Ovary (tissue), 9 donors: ENCODE measurements around the gene MLEC. TPM values are rescaled to one million over a fixed set of nuclear protein-coding genes. Genes with fewer than 3 reads are reported as not detected.

Experiments
- DNase-seq, 5 donors: peaks; one replicate each; pipeline ENCODE4 v3.0.0-alpha.2; 2019 to 2020
- H3K27ac ChIP-seq, 2 donors: fragments of 200-600 bp; one replicate each; pipeline versions ENCODE4 v1.5.1 to v1.8.0; 2019 to 2022
- H3K27me3 ChIP-seq: fragments of 200-600 bp; one replicate; pipeline ENCODE4 v1.8.0; 2022
- H3K36me3 ChIP-seq: fragments of 200-600 bp; sonication (generic); one replicate; pipeline ENCODE4 v1.5.1; 2019
- H3K4me1 ChIP-seq: one replicate; pipeline ENCODE4 v1.8.1; 2013; ENCODE audit warnings: mild to moderate bottlenecking, moderate library complexity; ENCODE audit not compliant: insufficient read depth
- H3K4me3 ChIP-seq: fragments of 200-600 bp; sonication (generic); one replicate; pipeline ENCODE4 v1.5.1; 2017
- H3K9me3 ChIP-seq, 2 donors: fragments of 200-600 bp in 1 of 2; sonication (generic) in 1 of 2; one replicate each; pipeline versions ENCODE4 v1.5.1 to v1.8.1; 2013 to 2019; ENCODE audit warnings: mild to moderate bottlenecking in 1 of 2, moderate library complexity in 1 of 2
- EP300 ChIP-seq: sonication (generic); formaldehyde crosslinking; IDR thresholded peaks from one replicate; pipeline ENCODE4 v1.6.1; 2017; ENCODE audit warnings: antibody characterized with exemption
- POLR2A ChIP-seq: fragments of 450-650 bp; IDR thresholded peaks from one replicate; pipeline ENCODE4 v1.6.1; 2017; ENCODE audit warnings: antibody characterized with exemption, mild to moderate bottlenecking, moderate library complexity
- WGBS, 3 donors: extraction: QIAGEN DNeasy Blood & Tissue Kit in 1 of 3; methylation state at CpG; one replicate each; pipeline versions ENCODE4 v1.1.5 to v1.1.7; 2013 to 2017; 5-methylcytosine and 5-hydroxymethylcytosine counted together
- intact Hi-C, 4 donors: fragments of 100-400 bp; cut with DNase I; formaldehyde crosslinking; loops; one replicate each; pipeline versions ENCODE4 v1.11.0 to v1.15.1; 2022 to 2023
- polyA plus RNA-seq, 2 donors: library from polyadenylated mRNA; stranded (reverse); fragments of 200-250 nt in 1 of 2; fragments of 350-450 nt in 1 of 2; fragmentation: Illumina TruSeq in 1 of 2; extraction: RNeasy Lipid Tissue Mini Kit (QIAGEN cat#74804) in 1 of 2; gene quantifications; one replicate each; pipeline ENCODE4 v1.2.3, GENCODE V29; 2013 to 2014
- total RNA-seq, 7 donors: library from RNA; depleted of rRNA in 2 of 7; stranded (reverse); fragments of >200 nt in 2 of 7; fragmentation: NEBNext Ultra II Directional in 3 of 7; extraction: Animal tissue kit (Norgen Biotek cat#: 25700) in 3 of 7; gene quantifications; one replicate each; pipeline versions ENCODE4 v1.1.0 to v1.2.4, GENCODE V29; 2016 to 2023
- TF ChIP-seq, protein P1 (sequence below), 3 donors: fragments of 450-650 bp in 2 of 3; fragments of 200-600 bp in 1 of 3; IDR thresholded peaks; one replicate each; pipeline versions ENCODE4 v1.5.1 to v1.8.0; 2016 to 2022; ENCODE audit warnings: antibody characterized with exemption in 3 of 3, mild to moderate bottlenecking in 1 of 3
- donor health status: DM: no; HTN: no; CAD: no; lungs with moderate emphysema.
- donor health status: DM: no; HTN: no; CAD: no.
- donor health status: Bipolar disorder and iron deficiency.
- donor health status: DM: yes; HTN: yes; CAD: no.
- donor health status: DM: no; HTN: no; CAD: no.
- donor health status: DM: yes; HTN: yes; CAD: no.

Gene MLEC
- total and polyA plus RNA-seq, 9 donors, result 29.2 to 169 (median 101) TPM

DNA sequence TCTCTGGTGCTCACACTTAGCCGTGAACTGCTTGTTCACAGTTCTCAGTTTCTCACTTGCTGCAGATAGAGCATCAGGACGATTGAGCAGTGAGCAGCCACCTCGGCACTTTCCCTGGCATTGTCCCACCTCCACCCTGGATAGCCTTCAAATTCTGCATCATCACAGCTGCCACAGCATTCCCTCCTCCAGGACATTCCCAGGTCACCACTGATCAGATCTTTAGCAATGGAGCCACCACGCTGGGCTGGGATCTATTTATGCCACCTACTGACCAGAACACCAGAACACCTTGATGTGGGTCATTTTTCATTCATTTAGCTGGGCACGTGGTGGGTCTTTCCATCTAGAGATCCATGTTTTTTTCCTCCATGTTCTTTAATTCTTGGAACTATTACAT lies 62.3 kb downstream of the MLEC start:
- intact Hi-C loops, result no loop called here
- TF ChIP-seq, protein P1, sequence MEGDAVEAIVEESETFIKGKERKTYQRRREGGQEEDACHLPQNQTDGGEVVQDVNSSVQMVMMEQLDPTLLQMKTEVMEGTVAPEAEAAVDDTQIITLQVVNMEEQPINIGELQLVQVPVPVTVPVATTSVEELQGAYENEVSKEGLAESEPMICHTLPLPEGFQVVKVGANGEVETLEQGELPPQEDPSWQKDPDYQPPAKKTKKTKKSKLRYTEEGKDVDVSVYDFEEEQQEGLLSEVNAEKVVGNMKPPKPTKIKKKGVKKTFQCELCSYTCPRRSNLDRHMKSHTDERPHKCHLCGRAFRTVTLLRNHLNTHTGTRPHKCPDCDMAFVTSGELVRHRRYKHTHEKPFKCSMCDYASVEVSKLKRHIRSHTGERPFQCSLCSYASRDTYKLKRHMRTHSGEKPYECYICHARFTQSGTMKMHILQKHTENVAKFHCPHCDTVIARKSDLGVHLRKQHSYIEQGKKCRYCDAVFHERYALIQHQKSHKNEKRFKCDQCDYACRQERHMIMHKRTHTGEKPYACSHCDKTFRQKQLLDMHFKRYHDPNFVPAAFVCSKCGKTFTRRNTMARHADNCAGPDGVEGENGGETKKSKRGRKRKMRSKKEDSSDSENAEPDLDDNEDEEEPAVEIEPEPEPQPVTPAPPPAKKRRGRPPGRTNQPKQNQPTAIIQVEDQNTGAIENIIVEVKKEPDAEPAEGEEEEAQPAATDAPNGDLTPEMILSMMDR (IDR thresholded peaks at IDR 0.05), result no peak
- no peak for TF ChIP-seq EP300
- no peak for DNase-seq
- Histone ChIP-seq H3K27ac (no peak overlapping the region), H3K4me1 (no peaks in the 10 kb centered on the region), H3K9me3 (no peaks in the 10 kb centered on the region), H3K4me3 (no peak overlapping the region), H3K36me3 (no peaks in the 10 kb centered on the region), H3K27me3 (no peaks in the 10 kb centered on the region)
- WGBS, 3 donors, result 67 to 70% (median 70%) methylated on average over 5 of the region's 5 CpGs

DNA sequence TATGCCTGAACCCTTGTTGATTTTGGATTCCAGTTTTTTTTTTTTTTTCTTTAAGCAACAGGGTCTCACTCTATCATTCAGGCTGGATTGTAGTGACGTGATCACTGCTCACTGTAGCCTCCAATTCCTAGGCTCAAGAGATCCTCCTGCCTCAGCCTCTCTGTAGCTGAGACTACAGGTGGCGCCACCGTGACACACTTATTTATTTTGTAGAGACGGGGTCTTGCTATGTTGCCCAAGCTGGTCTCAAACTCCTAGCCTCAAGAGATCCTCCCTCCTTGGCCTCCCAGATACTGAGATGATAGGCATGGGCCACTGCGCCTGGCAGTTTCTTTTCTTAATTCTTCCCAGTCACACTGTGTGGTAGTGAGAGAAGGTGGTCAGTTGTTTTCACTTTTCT lies 63.9 kb downstream of the MLEC start:
- H3K4me1 ChIP-seq, result no peaks in the 10 kb centered on the region
- no peak for TF ChIP-seq POLR2A
- TF ChIP-seq, protein P1 (IDR thresholded peaks at IDR 0.05), result no peak
- no peak for TF ChIP-seq EP300
- H3K36me3 ChIP-seq, result no peaks in the 10 kb centered on the region
- H3K27me3 ChIP-seq, result no peaks in the 10 kb centered on the region
- no peak for DNase-seq
- no peak overlapping the region for H3K27ac ChIP-seq
- intact Hi-C loops, result no loop called here
- 93 to 96% (median 96%) methylated on average over 5 of the region's 5 CpGs for WGBS, 3 donors
- H3K4me3 ChIP-seq, result no peak overlapping the region
- no peaks in the 10 kb centered on the region for H3K9me3 ChIP-seq

DNA sequence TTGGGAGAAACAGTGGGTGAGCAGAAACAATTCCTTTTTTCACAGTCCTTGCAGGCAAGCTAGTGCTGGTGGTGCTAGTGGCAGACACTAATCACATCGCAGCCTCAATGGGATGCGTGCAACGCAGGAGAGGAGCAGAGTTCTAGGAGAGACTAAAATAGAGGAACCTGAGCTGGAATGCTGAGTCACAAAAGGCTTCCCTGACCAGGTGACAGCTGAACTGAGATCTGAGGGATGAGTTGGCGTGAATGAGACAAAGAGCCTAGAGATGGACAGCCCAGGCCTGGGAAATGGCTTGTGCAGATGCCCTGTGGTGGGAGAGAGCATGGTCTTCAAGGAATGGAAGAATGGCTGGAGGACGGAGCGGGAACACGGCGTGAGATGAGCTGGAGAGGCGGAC lies 64.4 kb downstream of the MLEC start:
- 95 to 97% (median 96%) methylated on average over 9 of the region's 9 CpGs for WGBS, 3 donors
- H3K36me3 ChIP-seq, result no peaks in the 10 kb centered on the region
- TF ChIP-seq, protein P1 (IDR thresholded peaks at IDR 0.05), result no peak
- TF ChIP-seq POLR2A (no peak), EP300 (no peak)
- H3K9me3 ChIP-seq, result no peaks in the 10 kb centered on the region
- H3K4me1 ChIP-seq, result no peaks in the 10 kb centered on the region
- H3K27me3 ChIP-seq, result no peaks in the 10 kb centered on the region
- intact Hi-C loops, result no loop called here
- H3K27ac ChIP-seq, result no peak overlapping the region
- DNase-seq, result no peak
- no peak overlapping the region for H3K4me3 ChIP-seq

Other genes with a start within 250 kb of the MLEC start
- gene COX6A1, start 249.0 kb upstream of the MLEC start, total RNA-seq, result 100 to 1,000 TPM; 182 to 633 (median 196) TPM
- 100 to 1,000 TPM; 366 to 474 TPM for gene COX6A1, start 249.0 kb upstream of the MLEC start, polyA plus RNA-seq
- 10 to 100 TPM in 4 of 7 donors, 1 to 10 TPM in 3; 8.1 to 14.7 (median 11.4) TPM for gene TRIAP1, start 240.8 kb upstream of the MLEC start, total RNA-seq
- gene TRIAP1, start 240.8 kb upstream of the MLEC start, polyA plus RNA-seq, result 10 to 100 TPM; 15.3 to 18.5 TPM
- 10 to 100 TPM; 14.2 to 34.7 (median 19.4) TPM for gene GATC, start 240.7 kb upstream of the MLEC start, total RNA-seq
- gene GATC, start 240.7 kb upstream of the MLEC start, polyA plus RNA-seq, result 10 to 100 TPM; 11.9 to 32.4 TPM
- 100 to 1,000 TPM in 5 of 7 donors, 10 to 100 TPM in 2; 53.8 to 141 (median 124) TPM for gene SRSF9, start 217.4 kb upstream of the MLEC start, total RNA-seq
- gene SRSF9, start 217.4 kb upstream of the MLEC start, polyA plus RNA-seq, result 100 to 1,000 TPM; 106 to 129 TPM
- gene DYNLL1, start 191.0 kb upstream of the MLEC start, total RNA-seq, result 100 to 1,000 TPM in 6 of 7 donors, 10 to 100 TPM in 1; 92.9 to 317 (median 256) TPM
- gene DYNLL1, start 191.0 kb upstream of the MLEC start, polyA plus RNA-seq, result 100 to 1,000 TPM; 249 to 522 TPM
- 10 to 100 TPM; 20.7 to 34.0 (median 22.1) TPM for gene COQ5, start 158.0 kb upstream of the MLEC start, total RNA-seq
- 10 to 100 TPM; 24.9 to 32.7 TPM for gene COQ5, start 158.0 kb upstream of the MLEC start, polyA plus RNA-seq
- 100 to 1,000 TPM in 5 of 7 donors, 10 to 100 TPM in 2; 59.7 to 190 (median 136) TPM for gene RNF10, start 152.8 kb upstream of the MLEC start, total RNA-seq
- 100 to 1,000 TPM in 1 of 2 donors, 10 to 100 TPM in 1; 91.3 to 184 TPM for gene RNF10, start 152.8 kb upstream of the MLEC start, polyA plus RNA-seq
- gene POP5, start 105.7 kb upstream of the MLEC start, total RNA-seq, result 10 to 100 TPM; 13.6 to 29.5 (median 22.5) TPM
- 10 to 100 TPM; 25.7 to 39.4 TPM for gene POP5, start 105.7 kb upstream of the MLEC start, polyA plus RNA-seq
- 1 to 10 TPM in 2 of 7 donors, under 1 TPM in 4, not detected in 1; 0.33 to 1.5 (median 0.79) TPM for gene CABP1, start 46.5 kb upstream of the MLEC start, total RNA-seq
- 1 to 10 TPM in 1 of 2 donors, under 1 TPM in 1; 0.74 to 2.6 TPM for gene CABP1, start 46.5 kb upstream of the MLEC start, polyA plus RNA-seq
- gene UNC119B, start 23.3 kb downstream of the MLEC start, total RNA-seq, result 10 to 100 TPM; 18.4 to 54.4 (median 46.2) TPM
- 10 to 100 TPM; 25.4 to 44.3 TPM for gene UNC119B, start 23.3 kb downstream of the MLEC start, polyA plus RNA-seq
- gene ACADS, start 38.7 kb downstream of the MLEC start, total RNA-seq, result 10 to 100 TPM in 6 of 7 donors, 1 to 10 TPM in 1; 8.0 to 17.5 (median 13.9) TPM
- gene ACADS, start 38.7 kb downstream of the MLEC start, polyA plus RNA-seq, result 10 to 100 TPM in 1 of 2 donors, 1 to 10 TPM in 1; 1.0 to 15.0 TPM
- 10 to 100 TPM; 28.5 to 69.8 (median 51.9) TPM for gene SPPL3, start 217.2 kb downstream of the MLEC start, total RNA-seq
- gene SPPL3, start 217.2 kb downstream of the MLEC start, polyA plus RNA-seq, result 10 to 100 TPM; 24.2 to 87.4 TPM